GM21619 (cell line): ENCODE results near the gene TMEM163.

Experiments
- ATAC-seq: cut with Tn5 transposase; IDR thresholded peaks from one replicate; pipeline ENCODE4 v1.9.1; 2021; ENCODE audit not compliant: unreplicated experiment

TMEM163 gene

DNA sequence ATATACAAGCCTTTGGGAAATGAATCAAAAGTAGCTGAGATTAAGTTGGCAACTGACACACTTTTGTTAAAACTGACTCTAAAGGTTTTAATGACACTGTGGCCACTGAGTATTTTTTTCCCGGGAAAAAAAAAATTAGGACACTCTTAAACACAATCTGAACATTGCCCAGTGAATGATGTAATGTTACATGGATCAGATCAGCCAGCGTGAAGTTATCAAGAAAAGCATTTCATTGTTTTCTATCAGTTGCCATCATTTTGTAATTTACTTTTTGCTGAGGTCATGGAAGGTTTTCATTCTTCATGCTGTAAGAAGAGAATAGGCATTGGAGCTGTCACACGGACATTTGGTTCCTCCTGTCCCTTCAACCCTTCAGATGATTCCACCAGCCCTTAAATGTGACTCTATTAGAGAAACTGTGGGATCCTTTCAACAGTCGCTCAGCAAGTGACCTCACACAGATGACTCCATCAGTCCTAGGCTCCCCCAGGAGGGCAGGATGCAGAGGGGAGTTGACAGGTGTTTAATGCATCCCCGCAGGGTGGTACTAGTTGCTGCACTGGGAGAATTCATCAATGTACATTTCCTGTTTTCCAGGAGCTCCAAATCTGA, 300.7 kb downstream of the TMEM163 start:
- ATAC-seq: no peak

DNA sequence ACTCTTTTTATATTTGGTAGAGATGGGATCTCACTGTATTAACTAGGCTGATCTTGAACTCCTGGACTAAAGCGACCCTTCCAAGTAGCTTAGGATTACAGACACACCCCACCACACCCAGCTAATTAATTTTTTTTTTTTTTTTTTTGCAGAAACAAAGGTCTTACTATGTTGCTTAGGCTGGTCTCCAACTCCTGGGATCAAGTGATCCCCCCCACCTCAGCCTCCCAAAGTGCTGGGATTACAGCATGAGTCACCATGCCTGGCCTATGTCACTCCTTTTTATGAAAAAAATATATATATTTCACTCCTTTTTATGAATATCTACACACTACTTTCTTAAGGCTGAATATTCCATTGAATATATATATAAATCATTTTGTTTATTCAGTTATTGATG, 302.2 kb downstream of the TMEM163 start:
- no peak for ATAC-seq

DNA sequence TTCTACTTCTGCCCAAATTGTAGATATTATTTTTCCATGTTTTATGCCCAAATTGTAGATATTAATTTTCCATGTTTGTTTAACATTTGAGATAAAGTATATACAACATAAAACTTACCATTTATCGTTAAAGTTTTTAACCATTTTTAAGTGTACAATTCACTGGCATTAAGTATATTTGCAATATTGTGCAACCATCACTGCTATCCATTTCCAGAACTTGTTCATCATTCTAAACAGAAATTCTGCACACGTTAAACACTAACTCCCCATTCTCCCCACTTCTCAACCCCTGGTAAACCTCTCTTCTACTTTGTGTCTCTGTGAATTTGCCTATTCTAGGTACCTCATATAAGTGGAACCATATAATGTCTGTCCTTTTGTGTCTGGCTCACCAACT, 302.8 kb downstream of the TMEM163 start:
- ATAC-seq: no peak

DNA sequence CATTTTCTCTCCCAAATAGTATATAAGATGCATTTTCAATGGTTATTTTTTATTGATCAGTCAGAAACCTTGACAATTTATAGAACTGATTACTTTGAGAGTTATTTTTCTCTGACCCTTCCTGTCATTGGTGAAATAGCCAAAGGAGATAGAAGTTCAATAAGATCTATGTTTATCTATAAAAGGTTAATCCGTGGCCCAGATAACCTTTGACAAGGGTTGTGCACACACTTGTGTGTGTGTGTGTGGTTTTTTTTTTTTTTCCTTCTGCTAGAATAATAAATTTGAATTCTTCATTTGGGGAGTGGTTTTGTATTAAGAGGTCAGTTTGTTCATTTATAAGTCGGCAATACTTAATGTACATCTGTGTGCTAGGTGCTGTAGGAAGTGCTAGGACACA, 304.9 kb downstream of the TMEM163 start:
- ATAC-seq: no peak

DNA sequence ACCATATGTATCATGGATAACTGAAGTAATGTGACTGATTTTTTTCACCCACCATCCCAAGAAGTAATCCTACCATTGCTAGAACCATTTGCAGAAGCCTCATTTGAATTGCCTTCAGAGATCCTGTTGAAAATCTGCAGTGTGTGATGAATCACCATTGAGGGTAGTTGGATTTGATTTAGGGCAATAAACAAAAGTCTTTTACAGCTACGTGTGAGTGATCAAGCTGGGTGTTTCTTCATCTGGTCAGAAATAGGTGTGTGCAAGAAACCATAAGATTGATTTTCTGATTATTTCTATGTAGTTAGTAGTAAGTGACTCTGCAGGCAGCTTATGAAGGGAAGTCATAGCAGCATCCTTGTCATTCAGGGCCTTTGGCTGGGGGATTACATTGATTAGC, 305.4 kb downstream of the TMEM163 start:
- no peak for ATAC-seq

DNA sequence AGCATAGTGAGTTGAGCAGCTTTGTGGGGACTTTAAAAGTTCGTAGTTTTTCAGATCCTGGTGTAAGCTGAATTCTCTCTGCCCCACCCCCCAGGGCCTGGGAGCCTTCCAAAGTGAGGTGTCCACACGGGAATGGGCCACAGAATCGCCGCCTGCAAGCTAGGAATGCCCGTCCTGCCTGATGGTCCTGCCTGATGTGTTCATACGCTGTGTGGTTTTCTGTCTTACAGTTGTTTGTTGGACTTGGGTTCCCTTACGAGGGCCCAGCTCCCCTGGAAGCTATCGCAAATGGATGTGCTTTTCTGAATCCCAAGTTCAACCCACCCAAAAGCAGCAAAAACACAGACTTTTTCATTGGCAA, 306.2 kb downstream of the TMEM163 start:
- ATAC-seq: no peak

DNA sequence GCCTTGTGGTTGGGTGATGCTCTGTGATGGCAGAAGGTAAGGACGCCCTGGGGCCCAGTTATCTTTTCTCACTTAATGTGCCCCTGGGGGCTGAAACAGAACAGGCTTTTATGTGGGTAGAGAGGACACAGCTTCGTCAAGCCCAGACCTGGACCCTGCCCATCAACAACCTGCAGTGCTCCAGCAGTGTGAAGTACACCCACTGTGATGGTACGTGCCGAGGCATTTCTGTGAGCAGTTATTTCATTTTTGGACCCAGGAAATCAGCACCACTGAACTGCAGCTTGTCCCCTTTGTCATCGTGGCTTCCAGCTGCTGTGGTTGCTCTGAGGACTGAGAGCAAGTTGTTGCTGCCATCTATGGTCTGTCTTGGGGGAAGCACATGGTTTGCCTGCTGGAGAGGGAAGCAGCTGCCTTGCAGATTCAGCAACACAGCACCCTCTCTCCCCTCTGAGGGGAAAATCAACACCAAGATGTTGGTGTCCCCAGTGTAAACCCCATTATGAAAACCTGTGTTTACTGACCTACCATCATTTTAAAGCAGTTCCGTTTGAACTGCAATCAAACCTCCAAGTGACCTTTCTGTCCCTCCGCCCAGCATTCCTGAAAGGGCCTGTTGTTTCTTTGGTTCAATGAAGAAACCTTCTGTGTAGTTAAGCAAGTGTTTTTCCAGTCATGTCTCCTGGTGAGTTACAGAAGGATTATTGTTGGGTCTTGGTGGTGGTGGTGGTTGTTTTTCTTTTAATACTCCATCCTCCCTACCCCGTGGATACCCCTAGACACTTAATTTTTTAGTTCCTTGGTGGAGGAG, 306.8 kb downstream of the TMEM163 start:
- peak; percentile 98 for ATAC-seq

DNA sequence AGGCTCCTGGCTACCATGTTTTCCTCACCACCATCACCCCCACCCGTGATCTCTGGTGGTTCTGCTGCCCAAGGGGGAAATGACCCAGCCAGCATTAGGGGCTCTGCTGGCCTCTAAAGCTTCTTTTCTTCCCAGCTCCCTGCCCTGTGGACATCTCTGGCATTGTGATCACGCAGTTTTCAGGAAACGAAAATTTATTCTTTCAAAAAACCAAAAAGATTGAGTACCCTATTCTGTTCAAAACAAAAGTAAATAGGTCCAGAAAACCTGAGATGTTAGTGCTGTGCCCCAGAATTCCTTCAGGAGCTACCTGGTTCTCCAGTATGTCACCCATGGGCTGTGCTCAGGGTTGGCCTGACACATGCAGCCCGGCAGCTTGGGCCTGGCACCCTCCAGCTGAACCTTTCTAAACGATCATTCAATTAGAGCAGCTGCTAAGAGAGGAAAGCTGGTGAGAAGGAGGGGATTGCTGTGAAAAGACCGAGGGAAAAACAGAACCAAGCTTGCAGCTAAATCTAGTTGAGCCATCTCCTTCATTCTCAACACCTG, 307.4 kb downstream of the TMEM163 start:
- ATAC-seq: no peak

DNA sequence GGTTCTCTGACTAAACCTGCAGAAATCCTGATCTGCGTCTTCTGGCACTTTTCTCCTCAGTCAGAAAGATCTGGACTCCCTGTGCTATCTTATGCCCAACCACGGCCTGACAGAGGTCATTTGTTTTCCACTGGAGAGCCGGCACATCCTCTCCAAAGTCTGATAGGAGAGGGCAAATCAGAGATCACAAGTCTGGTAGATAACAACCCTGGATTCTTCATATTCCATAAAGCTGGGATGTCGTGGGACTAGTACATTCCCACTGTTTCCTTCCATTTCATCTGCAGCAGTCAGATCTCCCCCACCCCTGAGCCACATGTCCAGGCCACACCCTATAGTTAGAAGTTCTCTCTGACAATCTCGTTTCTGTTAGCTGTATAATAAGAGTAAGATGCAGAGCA, 308.0 kb downstream of the TMEM163 start:
- no peak for ATAC-seq

DNA sequence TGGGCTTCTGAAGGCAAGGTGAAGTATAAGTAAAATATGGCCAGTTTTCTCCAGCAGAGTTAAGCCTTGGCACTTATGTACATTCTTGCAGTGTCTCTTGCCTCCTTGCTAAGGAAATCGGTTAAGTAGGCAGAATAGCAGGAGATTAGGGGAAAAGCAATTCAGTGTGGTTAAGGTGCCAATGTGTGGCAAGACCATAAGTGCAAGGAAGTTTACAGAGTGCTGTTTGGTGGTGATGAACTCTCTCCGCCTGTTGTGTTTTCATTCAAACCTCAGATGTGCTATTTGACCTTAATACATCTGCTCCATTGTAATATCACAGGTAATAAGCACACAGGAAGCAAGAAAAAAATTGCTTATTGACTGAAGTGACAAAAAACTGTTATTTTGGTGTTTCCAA, 308.8 kb downstream of the TMEM163 start:
- no peak for ATAC-seq

DNA sequence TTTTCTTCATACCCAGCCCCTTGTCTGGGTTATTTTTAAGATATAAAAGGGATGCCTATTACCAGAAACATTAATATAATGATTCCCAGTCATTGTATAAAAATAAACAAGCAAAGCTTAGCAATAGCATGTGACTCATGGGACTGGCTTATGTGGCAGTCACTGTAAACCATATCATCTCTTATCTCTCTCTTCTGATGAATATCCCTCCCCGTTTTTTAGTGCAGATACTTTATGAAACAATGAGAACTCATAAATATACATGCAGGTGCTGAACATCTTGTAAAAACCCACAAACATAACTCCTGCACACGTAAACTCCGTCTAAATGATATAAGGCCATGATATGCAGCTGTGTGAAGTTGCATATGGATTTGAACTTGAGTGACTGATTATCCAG, 310.0 kb downstream of the TMEM163 start:
- no peak for ATAC-seq

DNA sequence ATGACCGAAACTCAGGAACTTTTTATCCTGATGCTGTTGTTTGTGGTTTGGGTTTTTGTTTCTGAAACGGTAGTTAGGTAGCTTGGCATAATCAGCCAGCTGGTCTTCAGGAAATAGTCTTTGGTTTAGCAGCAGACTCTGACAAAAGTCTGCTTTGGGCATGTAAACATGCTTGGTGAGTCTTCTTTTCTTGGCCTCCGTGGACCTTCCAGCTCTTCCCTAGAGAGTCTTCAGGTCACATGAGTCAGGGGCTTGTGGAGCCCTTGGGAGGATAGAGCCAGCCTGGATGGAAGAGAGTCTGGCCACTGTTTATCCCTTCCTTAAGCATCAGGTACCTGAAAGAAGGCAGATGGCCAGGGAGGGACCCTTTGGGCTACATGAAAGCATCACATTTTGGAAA, 310.4 kb downstream of the TMEM163 start:
- no peak for ATAC-seq

DNA sequence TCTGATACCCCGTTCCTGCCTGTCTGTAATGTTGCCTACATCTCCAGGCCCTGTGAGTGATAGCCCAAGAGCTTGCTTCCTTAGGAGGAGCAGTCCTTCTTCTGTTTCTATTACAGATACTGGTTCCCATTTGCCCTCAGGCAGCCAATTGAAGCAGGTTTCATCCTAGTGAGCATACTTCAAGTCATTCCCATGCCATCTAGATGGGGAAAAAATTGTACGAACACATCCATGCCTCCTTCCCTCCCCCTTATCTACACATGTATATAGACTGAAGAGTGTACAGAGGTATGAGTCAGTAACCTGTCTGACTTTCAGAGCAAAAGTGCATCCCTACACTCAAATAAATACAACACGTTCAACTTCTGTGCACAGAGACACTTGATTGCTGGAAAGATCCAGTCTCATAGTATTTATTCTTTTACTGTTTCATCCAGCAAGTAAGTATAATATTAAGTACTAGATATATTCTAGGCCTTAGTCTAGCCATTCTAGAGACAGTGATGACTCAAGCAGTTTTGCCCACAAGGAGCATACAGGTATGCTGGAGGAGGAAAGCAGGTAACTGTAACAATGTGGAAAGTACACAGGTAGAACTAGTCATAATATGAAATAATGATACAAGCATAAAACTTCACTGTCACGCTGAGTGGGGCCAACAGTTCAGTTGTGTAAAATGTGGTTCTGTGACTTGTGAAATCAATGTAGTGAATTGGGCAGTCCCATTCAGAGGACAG, 311.5 kb downstream of the TMEM163 start:
- no peak for ATAC-seq

DNA sequence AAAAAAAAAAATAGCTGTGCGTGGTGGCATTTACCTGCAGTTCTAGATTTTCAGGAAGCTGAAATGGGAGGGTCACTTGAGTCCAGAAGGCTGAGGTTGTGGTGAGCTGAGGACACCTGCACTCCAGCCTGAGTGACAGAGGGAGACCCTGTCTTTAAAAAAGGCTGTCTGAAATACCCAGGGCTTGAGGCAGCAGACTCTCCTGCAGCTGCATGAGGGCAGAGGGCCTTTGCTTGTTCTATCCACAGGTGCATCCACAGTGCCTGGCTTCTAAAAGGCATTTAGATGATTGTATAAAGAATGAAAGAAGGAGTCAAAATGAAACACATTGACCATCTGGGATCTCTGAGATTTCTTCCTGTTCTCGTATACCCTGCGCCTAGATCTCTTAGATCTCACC, 312.1 kb downstream of the TMEM163 start:
- no peak for ATAC-seq

DNA sequence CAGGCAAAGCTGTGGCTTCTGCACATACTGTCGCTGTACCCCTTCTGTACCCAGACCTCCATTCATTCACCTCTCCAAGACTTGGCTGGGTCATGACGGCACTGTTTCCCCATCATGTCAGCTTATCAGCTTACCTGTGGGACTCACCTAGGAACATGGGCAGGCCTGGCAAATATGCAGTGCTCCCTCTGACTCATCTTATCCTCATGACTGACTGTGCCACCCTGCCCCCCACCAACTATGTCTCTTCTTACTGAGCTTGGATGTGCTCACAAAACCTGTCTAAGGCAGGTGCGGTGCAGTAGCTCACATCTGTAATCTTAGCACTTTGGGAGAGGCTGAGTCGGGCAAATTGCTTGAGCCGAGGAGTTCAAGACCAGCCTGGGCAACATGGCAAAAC, 312.5 kb downstream of the TMEM163 start:
- ATAC-seq: no peak
